HG03097 (cell line): ENCODE results near the gene RPA3.
"Not testable (repeated sequence)": the region's sequence is repeated elsewhere in the genome, so short reads cannot be mapped to it uniquely, and the experiment has no call there.

Experiments used
- ATAC-seq: cut with Tn5 transposase; IDR thresholded peaks from one replicate; pipeline ENCODE4 v1.9.1; 2021; ENCODE audit not compliant: unreplicated experiment, low FRiP score

The RPA3 gene

DNA sequence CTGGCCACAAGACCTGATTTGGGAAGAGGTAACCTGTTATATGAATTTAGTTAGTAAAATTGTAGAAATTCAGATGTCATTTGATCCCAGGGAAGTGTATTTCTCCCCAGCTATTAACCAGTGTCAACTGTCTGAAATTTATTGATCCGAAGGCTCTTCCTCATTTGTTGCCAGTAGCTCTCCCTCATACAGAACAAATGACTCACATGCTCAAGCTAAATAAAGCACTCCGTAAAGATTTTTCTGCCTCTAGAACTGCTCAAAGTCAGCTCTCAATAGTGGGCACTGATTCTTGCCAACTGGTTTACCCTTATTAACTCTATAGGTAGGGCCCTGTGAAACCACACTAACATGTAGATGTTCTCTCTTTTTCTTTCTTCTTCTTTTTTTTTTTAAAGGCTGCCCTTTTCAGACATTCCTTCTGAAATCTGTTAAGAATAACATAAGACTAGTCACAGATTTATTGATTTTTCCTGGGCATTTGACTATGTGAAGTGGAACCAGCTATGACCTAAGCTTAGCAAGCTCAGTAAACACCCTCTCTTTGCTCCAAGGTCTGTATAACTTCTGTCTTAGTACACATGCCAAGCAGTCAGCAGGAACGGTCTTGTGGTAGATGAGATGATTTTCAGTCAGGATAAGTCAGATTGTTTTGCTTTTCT, 21.8 kb downstream of the RPA3 start:
- no peak for ATAC-seq

DNA sequence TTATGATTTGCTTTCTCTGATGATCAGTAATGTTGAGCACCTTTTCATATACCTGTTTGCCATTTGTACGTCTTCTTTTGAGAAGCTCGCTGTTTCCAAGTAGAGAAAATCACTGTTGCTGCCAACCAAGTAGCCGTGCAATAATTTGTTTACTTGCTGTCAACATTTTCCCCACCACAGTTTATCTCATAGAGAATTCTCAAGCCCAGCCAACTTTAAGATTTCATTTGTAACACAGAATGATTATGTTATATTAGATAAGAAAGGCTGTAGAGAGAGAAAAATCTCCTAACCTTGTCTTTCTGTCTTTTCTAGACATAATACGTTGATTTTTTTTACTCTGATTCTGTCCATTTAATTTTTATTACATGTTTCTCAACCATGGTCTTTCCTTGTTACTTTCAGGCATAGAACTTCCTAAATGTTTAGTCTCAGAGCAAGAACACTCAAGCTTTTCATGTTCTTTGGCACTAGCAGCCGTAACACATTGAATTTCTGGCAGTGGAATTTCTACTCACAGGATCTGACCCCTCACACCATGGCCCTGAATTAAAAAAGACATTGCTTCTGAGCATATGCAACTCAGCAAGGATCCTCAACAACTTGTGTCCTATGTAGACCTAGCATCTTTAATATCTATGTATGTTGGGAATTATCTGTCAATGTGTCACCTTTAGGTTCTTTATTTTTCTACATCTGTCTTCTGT, 23.1 kb downstream of the RPA3 start:
- no peak for ATAC-seq

DNA sequence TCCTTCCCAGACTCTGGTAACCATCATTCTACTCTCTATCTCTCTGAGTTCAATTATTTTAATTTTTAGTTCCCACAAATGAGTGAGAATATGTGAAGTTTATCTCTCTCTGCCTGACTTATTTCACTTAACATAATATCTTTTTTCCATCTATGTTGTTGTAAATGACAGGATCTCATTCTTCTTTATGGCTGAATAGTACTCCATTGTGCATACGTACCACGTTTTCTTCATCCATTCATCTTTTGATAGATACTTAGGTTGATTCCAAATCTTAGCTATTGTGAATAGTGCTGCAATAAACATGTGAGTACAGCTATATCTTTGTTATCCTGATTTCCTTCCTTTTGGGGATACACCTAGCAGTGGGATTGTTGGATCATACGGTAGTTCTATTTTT, 23.9 kb downstream of the RPA3 start:
- no peak for ATAC-seq

DNA sequence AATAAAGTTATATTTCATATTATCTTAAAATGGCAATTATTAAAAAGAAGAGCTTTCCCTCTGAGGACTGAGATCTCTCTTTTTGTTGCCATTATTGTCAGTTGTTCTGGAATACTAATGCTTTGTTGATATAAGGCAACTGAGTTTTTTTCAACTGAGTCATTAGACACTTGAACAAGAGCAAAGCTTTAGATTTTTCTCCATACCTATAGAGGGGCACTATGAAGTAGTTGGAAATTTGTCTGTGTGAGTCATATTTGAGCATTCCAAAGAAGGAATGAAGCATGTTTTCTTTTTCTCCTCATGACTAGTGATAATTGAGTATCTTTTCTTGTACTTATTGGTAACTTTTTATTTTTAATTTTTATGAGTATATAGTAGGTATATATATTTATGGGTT, 24.5 kb downstream of the RPA3 start:
- no peak for ATAC-seq

DNA sequence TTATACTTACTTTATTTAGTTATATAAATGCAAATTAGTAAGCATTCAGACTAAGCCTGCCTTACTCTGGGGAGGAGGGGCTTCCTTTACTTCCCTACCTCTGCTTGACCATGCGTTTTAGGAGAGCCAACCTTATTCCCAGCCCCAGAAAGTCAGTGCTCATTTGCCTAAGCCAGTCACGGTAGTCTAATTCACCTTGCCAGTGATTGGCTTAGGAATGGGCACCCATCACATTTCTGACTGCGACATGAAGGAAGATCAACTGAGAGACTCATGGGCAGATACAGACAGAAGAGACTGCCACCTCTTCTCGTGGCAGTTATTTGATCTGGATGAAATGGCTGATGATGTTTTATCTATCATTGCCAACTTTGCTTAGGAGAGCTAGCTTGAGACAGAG, 29.5 kb downstream of the RPA3 start:
- ATAC-seq = no peak

DNA sequence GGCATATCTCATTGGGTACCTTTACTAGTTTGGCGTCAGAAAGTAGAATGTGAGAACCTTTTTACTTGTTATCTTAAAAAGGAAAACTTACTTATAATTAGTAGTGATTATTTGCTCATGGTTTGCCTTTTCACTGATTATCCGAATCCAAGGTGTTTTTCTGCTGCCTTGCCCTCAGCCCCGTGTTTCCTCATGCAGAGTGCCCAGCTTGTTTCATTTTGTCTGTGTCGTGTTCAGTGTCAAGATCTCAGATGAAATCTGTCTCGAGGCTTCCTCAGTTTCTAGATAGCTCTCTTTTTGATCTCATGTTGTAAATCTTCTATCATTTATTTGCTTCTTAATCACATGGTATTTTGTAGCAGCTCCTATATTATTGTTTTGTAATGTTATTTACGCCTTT, 30.1 kb downstream of the RPA3 start:
- ATAC-seq = no peak

DNA sequence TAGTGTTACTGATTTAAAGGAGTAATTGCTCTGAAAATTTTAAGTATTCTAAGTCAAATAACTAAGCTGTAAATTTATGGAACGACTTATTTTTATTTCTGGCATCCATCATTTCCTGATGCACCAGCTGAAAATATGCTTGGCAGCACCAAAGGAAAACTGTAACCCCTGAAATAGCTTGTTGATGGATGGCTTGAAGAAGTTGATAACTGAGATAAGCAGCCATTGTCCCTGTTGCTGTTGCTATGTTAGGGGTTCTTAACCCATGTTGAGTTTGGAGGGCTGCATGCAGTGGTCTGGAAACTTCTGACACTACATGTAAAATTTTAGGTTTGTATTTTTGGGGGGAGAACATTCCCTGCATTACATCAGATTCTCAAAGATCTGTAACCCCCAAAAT, 30.6 kb downstream of the RPA3 start:
- ATAC-seq = no peak

DNA sequence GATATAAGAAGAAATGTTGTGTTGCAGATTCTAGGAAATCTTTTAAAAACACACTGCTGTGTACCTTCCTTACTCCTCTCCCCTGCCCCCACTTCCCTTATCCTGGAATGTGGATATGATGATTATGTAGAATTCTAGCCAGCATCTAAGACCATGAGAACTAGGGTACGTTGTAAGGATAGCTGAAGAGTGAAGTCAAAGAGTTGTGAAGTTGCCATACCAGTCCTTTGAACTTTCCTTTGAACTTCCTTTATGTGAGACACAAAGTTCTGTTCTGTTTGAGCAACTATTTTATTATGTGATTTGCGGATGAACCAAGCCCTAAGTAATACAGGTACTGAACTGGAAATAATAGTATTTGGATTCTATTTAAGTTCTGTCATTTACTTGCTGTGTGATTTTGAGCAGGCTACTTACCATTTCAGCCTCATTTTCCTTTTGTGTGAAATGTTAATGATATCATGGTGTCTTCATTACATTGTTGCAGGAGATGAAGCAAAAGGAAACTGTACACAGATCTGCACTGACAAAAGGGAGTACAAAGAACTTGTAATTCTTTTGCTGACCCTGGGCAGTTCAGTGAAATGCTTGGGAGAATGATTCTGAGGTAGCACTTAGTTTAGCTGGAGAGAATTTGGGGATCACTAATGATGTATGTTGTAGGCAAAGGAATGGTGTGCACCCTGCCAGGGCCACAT, 31.4 kb downstream of the RPA3 start:
- no peak for ATAC-seq

DNA sequence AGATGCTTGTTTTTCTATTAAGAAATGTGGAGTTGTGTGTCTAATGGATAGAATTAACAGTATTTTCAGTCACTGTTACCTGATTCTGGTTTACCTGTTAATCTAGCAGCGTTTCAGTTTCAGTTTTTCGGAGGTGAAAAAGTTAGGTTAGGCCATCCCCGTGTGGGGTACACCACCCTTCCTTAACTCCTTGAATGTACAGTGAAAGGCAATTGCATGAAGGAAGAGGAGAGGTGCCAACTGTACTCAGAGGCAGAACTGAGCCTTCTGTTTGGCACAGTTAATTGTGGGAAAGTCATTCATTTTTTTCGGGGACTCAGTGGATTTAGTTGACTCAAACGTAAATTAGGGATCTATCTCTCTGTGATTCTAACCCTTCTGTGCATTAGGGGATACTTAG, 35.5 kb downstream of the RPA3 start:
- ATAC-seq = no peak

DNA sequence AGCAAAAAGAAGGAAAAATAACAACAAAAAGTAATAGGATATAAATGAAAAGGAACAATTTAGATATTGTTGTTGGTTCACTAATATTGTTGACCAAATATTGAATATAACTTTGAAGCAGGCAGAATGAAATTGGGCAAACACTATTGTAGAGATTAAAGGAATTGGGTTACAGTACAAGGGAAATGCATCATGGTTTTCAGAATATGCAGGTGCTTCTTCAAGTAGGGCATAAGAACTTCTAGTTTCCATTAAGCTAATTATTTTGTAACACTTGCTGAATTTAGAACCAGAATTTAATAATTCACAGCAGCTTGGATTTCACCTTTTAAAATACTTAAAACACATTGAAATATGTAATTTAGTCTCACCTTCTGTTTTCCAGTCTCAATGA, 36.5 kb downstream of the RPA3 start:
- ATAC-seq = no peak

DNA sequence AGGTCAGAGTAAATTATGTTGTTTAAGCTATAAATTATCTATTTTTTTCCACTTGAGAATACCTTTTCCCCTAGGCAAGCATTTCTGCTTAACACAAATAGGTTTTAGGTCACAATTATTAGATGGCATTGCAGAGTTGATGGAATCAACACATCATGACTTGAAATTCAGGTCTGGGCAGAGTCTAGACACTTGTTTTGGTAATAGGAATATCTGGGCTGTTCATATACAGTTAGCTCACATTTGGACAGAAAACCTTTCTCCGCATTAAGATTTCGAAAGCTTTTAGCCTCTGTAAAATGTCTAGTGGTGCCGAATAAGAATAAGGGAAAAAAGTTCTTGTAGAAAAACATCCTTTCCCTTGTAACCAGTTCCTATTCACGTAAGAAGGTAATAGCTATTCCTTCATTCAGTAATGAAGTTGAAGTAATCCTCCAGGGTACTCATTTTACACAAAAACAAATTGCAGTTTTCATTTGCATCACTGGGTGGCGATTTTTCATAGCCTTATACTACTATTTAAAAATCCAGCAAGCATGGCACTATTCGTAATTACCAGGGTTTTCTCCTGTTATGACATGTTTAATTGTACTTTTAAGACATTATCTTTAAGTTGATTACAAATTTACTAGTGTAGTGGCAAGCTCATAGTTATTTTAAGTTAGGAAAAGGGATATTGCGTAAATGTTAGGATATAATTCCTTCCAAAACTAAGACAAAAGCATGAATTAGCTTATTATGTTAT, 37.0 kb downstream of the RPA3 start:
- peak; percentile 71 for ATAC-seq

DNA sequence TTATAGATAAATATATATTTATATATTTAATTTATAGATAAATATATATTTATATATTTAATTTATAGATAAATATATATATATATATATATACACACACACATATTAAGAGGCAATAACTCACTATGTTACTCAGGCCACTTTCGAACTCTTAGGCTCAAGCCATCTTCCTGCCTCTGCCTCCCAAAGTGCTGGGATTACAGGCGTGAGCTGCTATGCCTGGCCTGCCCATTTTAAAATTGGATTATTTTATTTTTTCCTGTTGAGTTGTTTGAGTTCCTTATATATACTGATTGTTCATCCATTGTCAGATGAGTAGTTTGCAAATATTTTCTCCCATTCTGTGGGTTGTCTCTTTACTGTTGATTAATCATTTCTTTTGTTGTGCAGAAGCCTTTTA, 38.8 kb downstream of the RPA3 start:
- not testable (repeated sequence) for ATAC-seq

DNA sequence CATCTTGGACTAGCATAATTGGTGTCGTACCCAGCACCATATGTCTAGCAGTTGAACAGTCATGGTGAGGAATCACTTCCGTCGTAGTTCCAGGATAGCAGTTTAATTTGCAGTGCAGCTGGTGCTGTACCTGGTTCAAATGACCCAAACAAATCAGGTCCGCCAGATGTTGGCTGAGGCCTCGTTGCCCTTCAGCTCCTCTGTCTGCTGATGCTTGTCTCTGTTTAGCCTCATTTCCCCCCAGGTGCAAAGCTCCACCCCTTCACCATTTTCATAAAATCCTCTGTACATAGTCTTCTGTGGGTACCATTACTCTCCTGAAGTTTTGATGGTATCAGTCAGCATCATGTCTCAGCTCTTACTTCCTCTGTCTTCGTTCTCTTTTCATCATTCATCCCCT, 42.7 kb downstream of the RPA3 start:
- ATAC-seq = no peak

DNA sequence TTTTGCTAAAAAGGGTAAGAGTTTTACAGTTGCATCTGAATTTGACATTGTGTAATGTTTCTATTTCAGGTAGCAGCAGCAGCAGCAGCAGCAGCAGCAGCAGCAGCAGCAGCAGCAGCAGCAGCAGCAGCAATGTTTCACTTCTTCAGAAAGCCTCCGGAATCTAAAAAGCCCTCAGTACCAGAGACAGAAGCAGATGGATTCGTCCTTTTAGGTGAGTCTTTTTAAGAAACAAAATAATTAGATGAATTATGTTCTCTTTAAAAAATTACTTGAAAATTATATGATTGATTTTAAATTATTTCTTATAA, 45.2 kb downstream of the RPA3 start:
- no peak for ATAC-seq

DNA sequence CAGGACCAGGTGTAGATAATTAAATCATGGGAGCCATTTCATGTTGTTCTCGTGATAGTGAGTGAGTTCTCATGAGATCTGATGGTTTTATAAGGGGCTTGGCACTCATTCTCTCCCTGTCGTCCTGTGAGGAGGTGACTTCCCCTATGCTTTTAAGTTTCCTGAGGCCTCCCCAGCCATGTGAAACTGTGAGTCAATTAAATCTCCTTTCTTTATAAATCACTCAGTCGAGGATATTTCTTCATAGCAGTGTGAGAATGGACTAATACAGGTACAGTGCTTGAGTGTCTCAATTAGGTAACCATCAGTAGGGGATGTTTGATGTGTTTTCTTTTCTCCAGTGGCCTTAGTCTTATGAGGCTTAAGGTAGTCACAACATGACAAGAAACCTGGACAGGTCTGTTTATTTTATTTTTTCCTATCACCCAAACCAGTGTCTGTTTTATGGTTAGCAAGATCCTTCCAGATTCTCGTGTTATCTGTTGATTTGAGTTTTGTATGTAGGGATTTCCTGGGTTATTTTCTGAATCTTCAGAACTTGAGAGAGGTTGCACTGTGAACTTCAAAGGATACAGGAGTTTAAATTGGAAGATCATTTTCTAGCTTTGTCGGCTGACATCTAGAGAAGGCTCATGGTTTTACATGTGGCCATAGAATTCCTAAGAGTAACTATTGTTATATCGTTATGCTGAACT, 45.7 kb downstream of the RPA3 start:
- no peak for ATAC-seq

DNA sequence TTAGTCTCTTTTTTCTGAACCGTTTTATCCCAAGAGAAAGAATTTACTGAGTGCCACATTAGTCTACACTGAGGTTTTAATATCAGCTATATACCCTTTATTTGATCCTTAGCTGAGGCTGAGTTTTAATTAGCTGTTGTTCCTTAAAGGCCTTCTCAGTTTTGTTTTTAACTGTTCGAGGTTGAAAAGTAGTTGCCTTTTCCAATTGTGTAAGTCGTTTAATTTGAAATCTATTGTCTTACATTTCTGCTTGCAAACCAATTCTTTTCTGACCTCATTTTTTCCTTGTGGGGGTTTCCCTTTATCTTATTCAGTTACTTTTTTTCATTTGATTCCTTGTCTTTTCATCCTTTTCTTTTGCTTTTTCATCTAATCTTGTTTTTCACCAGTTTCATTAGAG, 47.0 kb downstream of the RPA3 start:
- no peak for ATAC-seq

DNA sequence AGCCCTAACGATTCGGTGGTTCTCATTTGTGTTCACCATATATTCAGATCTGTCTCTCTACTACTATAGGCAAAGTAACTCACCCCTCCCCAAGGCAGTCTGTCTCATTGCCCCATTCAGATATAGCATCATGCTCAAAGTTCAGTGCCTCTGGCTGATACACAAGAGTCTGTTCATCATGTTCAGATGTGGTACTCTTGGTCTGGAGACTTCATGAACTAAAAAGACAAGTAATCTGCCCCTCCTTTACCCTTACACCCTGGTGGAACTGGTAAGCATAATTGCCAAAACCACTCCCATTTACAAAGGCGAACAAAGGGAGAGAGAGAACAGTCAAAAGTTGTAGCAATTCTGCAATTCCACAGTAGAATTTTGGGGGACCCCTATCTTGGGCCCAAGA, 47.9 kb downstream of the RPA3 start:
- ATAC-seq = no peak

DNA sequence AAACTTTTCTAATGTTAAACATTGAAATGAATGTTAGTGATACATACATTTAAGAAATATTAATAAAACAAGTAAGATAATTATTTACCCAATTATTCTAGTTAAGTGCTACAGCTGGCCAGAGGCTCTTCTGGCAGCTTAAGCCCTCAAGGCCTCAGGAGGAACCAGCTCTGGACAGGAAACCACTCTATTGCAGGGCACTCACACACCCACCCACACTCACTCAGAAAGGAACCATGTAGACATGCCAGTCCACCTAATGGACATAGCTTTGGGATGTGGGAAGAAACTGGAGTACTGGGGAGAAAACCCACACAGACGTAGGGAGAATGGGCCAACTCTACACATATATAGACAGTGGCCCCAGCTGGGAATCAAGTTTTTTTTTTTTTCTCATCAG, 49.7 kb downstream of the RPA3 start:
- ATAC-seq = no peak

DNA sequence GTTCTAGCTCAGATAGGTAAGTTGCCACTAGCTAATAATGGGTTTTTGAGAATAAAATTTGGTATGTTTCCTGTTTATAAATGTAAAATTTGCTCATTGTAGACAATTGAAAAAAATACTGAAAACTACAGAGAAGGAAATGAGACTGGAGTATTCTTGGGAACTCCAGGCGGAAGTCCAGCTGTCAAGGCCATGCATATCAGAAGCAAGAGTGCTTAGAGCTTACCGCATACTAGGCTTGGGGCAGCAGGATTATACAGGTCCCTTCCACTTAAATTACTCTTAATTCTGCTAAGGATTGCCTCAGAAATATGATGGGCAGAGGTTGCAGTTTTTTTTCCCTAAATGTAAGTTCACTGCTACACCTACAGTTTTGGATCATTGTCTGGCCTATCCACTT, 51.2 kb downstream of the RPA3 start:
- no peak for ATAC-seq

DNA sequence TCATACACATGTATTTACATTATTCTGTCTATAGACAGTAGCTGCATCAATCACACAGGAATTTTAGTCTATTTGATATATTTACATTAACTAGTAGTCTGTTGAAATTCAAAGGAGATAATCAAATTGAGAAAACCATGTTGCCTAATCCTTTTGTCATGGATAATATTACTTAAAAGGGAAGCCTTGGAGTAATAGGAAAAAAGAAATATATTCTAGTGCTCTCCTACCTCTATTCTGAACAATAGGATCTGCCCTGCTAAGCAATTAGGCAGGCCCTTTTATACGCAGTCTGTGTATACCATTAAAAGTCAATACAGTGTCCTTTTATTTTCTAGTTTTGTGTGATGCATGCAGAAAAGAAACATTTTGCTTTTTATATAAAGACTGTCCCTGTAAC, 53.4 kb downstream of the RPA3 start:
- no peak for ATAC-seq

DNA sequence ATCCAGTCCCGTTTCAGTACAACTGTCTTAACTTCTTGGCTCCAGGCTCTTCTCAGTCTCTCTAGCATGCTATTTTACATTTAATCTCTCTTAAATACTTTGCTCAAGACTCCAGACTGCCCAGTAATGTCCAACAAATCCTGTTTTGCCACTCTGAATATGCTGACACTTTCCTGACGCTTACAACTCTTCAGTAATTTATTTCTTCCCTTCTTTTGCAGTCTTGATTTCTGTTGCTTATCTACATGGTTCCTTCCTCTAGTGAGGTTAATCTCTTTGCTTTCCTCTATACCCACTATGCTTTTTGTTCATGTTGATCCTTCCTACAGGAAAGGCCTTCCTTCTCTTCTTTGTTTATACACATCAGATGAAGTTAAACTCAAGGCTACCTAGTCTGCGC, 54.1 kb downstream of the RPA3 start:
- ATAC-seq = no peak
